ENCODE measurements around the gene ROR2. TPM values are rescaled to one million over a fixed set of nuclear protein-coding genes. Genes with fewer than 3 reads are reported as not detected.

Gene ROR2
- polyA plus RNA-seq, 1 experiment: 9.7 TPM

DNA sequence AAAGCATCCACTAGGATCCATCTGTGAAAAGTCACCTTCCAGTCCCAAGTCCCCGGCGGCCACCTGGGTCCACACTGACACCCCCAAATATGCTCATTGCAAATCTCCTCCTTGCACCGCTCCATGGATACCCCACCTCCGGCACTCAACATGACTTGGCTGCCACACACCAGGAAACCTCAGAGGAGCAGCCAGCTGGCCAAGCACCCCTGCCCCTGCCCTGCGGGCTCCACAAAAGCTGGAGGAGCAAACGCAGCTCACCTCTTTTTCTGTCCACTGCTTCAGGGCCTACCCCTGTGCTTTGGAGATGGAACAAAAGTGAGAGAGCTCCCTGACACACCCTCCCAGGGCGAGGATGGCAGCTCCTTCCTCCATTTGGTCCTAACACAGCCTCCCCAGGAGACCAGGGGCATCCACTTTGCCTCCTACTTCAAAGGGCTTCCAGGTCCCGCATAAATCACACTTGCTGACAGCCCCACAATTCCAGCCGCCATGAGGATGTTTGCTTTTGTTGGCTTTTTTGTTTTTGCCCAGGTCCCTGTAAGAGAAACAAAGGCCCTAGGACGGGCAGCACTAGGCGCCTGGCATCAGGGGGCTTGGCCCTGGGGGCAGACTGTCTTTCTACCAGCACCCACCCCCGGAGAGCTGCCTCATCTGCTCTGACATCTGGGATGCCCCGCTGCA, 14.8 kb downstream of the ROR2 start:
- TF ChIP-seq, protein P1, sequence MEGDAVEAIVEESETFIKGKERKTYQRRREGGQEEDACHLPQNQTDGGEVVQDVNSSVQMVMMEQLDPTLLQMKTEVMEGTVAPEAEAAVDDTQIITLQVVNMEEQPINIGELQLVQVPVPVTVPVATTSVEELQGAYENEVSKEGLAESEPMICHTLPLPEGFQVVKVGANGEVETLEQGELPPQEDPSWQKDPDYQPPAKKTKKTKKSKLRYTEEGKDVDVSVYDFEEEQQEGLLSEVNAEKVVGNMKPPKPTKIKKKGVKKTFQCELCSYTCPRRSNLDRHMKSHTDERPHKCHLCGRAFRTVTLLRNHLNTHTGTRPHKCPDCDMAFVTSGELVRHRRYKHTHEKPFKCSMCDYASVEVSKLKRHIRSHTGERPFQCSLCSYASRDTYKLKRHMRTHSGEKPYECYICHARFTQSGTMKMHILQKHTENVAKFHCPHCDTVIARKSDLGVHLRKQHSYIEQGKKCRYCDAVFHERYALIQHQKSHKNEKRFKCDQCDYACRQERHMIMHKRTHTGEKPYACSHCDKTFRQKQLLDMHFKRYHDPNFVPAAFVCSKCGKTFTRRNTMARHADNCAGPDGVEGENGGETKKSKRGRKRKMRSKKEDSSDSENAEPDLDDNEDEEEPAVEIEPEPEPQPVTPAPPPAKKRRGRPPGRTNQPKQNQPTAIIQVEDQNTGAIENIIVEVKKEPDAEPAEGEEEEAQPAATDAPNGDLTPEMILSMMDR (IDR thresholded peaks at IDR 0.05; ENCODE audit: low read depth, low read length): no peak
- ChIA-PET CTCF (interaction anchor here (0.7 to 3.5 kb wide), 4 partner anchors 10 to 177 kb away, joined by 3 to 20 read pairs (median 8); partner anchors contain the start of gene ROR2), POLR2A (no interaction called here)
- H3K9me3 ChIP-seq (ENCODE audit: control insufficient read depth, insufficient read depth, low read length): peaks cover 5% of the 10 kb centered on the region
- no peak for DNase-seq (ENCODE audit: low read depth, low spot score)
- H3K27ac ChIP-seq (ENCODE audit: low read depth, low read length): no peak overlapping the region
- H3K4me3 ChIP-seq (ENCODE audit: low read depth, low read length): no peak overlapping the region
- H3K27me3 ChIP-seq (ENCODE audit: control insufficient read depth, insufficient read depth, low read length): no peaks in the 10 kb centered on the region

DNA sequence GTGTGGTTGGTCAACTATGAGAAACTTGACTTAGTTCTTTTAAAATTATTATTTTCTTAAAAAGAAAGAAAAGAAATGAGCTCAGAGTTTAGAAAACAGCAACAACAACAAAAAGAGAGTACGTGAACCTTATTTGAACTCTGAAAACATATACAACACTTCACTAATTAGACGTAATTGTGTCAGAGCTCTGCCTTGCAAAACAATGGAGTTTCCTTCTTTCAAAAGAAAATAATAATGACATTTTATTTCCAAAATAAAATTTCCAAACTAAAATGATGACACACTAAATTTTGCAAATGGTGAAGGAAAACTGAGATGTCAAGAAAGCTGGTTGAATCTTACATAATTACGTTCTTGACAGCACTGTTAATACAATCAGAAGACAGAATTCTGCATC, 15.4 kb downstream of the ROR2 start:
- TF ChIP-seq, protein P1 (IDR thresholded peaks at IDR 0.05; ENCODE audit: low read depth, low read length): no peak
- DNase-seq (ENCODE audit: low read depth, low spot score): no peak
- Histone ChIP-seq H3K27me3 (ENCODE audit: control insufficient read depth, insufficient read depth, low read length) (no peaks in the 10 kb centered on the region), H3K27ac (ENCODE audit: low read depth, low read length) (no peak overlapping the region), H3K9me3 (ENCODE audit: control insufficient read depth, insufficient read depth, low read length) (peaks cover 10% of the 10 kb centered on the region), H3K4me3 (ENCODE audit: low read depth, low read length) (no peak overlapping the region)
- ChIA-PET POLR2A (no interaction called here), CTCF (interaction anchor here (0.6 to 3.5 kb wide), 5 partner anchors 11 to 219 kb away, joined by 3 to 20 read pairs (median 7); partner anchors contain the start of gene ROR2)

DNA sequence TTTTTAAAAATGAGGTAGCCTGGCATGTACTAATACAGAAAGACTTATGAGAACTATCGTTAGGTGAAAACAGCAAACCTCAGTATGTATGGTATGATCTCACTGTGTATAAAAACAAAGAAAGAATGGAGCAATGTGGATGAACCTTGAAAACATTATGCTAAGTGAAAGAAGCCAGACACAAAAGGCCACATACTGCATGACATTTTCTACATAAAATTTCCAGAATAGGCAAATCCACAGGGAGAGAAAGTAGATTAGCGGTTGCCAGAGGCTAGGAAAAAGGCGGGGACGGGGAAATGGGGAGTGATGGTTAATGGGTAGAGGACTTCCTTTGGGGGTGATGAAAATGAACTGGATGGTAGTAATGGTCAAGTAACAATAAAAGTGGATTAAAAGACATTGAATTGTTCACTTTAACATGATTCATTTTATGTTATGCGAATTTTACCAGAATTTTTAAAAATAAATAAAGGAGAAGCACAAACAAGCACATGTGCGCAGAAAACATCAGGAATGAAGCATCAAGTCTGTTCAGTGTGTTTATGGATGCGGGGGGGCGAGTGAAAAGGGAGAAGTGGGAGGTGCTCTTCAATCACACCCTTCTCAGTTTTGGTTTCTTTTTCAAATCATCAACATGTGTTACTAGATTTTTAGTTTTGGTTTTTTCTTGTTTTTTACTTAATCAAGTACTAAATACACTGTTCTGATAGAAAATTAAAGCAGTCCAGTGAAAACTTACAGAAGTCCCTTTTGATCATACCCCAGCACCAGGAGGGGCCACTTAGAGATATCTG, 16.3 kb downstream of the ROR2 start:
- TF ChIP-seq, protein P1 (IDR thresholded peaks at IDR 0.05; ENCODE audit: low read depth, low read length): no peak
- no peak overlapping the region for H3K4me3 ChIP-seq (ENCODE audit: low read depth, low read length)
- DNase-seq (ENCODE audit: low read depth, low spot score): no peak
- ChIA-PET POLR2A (no interaction called here), CTCF (interaction anchor here (0.9 to 3.5 kb wide), 4 partner anchors 12 to 21 kb away, joined by 4 to 20 read pairs (median 8); partner anchors contain the start of gene ROR2)
- peaks cover 19% of the 10 kb centered on the region for H3K9me3 ChIP-seq (ENCODE audit: control insufficient read depth, insufficient read depth, low read length)
- peaks cover 3% of the 10 kb centered on the region for H3K27me3 ChIP-seq (ENCODE audit: control insufficient read depth, insufficient read depth, low read length)
- H3K27ac ChIP-seq (ENCODE audit: low read depth, low read length): no peak overlapping the region

DNA sequence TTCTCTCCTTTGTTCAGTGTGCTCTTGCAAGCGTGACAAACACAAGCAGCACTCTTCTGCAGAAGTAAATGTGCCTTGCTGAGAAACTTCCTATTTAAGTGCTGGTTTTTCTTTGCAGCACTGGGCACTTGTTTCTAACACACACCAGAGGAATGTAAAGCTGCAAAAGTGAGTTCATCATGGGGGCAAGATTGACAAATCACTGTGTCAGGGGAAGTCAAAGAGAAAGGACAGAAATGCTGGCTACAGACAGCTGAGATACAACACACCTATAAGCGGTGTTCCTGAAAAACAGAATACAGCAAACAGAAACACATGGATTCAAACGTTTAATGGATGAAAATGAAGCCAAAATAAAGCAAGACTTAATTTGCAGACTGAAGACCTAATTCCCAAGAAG, 19.6 kb downstream of the ROR2 start:
- ChIA-PET POLR2A (no interaction called here), CTCF (interaction anchor here (0.6 to 0.9 kb wide), 2 partner anchors 20 to 25 kb away, joined by 3 read pairs; partner anchors contain the start of gene ROR2)
- no peak for DNase-seq (ENCODE audit: low read depth, low spot score)
- TF ChIP-seq, protein P1 (IDR thresholded peaks at IDR 0.05; ENCODE audit: low read depth, low read length): no peak
- no peak overlapping the region for H3K27ac ChIP-seq (ENCODE audit: low read depth, low read length)
- H3K9me3 ChIP-seq (ENCODE audit: control insufficient read depth, insufficient read depth, low read length): peaks cover 25% of the 10 kb centered on the region
- H3K4me3 ChIP-seq (ENCODE audit: low read depth, low read length): no peak overlapping the region
- peaks cover 3% of the 10 kb centered on the region for H3K27me3 ChIP-seq (ENCODE audit: control insufficient read depth, insufficient read depth, low read length)

DNA sequence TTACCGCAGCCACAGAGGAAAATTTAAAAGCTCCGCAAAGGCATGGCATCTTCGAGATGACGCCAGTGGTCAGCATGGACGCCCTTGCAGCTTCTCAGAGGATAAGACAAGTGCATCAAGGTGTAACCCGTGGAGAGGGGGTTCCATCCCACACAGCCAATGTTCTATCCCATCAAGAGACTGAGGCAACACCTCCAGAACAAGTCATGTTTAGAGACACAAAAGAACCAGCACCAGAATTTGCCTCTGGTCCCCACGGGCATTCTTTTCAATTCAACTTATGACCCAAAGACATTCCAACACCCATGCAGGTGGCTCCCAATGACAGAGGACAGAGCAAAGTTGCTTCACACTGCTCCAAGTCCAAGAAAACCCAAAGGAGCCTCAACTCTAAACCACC, 20.7 kb downstream of the ROR2 start:
- peaks cover 25% of the 10 kb centered on the region for H3K9me3 ChIP-seq (ENCODE audit: control insufficient read depth, insufficient read depth, low read length)
- no peak overlapping the region for H3K4me3 ChIP-seq (ENCODE audit: low read depth, low read length)
- DNase-seq (ENCODE audit: low read depth, low spot score): no peak
- H3K27ac ChIP-seq (ENCODE audit: low read depth, low read length): no peak overlapping the region
- TF ChIP-seq, protein P1 (IDR thresholded peaks at IDR 0.05; ENCODE audit: low read depth, low read length): no peak
- peaks cover 3% of the 10 kb centered on the region for H3K27me3 ChIP-seq (ENCODE audit: control insufficient read depth, insufficient read depth, low read length)
- CTCF ChIA-PET: no interaction called here
- POLR2A ChIA-PET: no interaction called here

All from AG04450 (cell line).